ENCODE data around the gene ABHD17B.

Gene ABHD17B

DNA sequence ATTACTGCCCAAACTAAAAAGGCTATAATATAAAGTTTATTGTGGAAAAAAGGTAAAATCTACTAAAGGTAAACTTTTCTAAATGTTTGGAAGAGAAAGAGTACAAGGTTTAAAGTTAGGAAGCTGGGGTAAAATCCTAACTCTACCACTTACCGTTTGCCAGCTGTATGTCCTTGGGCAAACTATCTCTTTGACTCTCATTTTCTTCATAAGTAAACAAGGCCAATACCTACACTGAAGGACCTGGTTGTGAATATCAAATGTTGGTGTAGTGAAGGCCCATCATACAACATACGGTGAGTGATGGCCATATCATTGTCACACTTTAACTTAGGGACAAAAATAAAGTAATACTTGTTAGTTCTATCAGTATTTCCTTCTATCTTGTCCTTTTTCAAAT lies 34.9 kb downstream of the ABHD17B start:
- H3K36me3 ChIP-seq (ENCODE audit: insufficient read depth, insufficient read length, low read length), result peaks cover 23% of the 10 kb centered on the region

DNA sequence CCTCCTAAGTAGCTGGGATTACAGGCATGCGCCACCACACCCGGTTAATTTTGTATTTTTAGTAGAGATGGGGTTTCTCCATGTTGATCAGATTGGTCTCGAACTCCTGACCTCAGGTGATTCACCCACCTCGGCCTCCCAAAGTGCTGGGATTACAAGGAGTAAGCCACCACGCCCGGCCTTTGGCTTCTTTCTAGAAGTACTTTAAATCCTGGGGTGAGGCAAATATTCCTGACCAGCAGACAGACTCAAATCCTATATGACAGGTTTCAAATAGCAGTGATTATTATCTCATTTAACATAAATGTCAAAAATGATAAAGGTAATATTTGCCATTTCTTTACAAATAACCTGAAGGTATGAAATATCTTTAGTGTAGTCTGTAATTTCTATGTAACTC lies 35.6 kb downstream of the ABHD17B start:
- no peak for DNase-seq (ENCODE audit: low read depth, low spot score)
- TF ChIP-seq YY1 (IDR thresholded peaks at IDR 0.05; ENCODE audit: insufficient read depth, insufficient read length), result no peak
- no peak overlapping the region for H3K9ac ChIP-seq (ENCODE audit: insufficient read length, low read depth)
- H3K9me3 ChIP-seq (ENCODE audit: insufficient read depth, low read length), result peaks cover 20% of the 10 kb centered on the region
- no peaks in the 10 kb centered on the region for H3K27me3 ChIP-seq (ENCODE audit: insufficient read depth, insufficient read length)
- H3K36me3 ChIP-seq (ENCODE audit: insufficient read depth, insufficient read length, low read length), result peaks cover 30% of the 10 kb centered on the region
- no peak overlapping the region for H3K4me3 ChIP-seq (ENCODE audit: insufficient read length, low read depth)
- H3K4me1 ChIP-seq (ENCODE audit: insufficient read depth, insufficient read length), result no peaks in the 10 kb centered on the region

More for the DNA sequence above, 34.9 kb downstream of the ABHD17B start:
- Histone ChIP-seq H3K9me3 (ENCODE audit: insufficient read depth, low read length) (peaks cover 22% of the 10 kb centered on the region), H3K4me3 (ENCODE audit: insufficient read length, low read depth) (no peak overlapping the region), H3K27me3 (ENCODE audit: insufficient read depth, insufficient read length) (no peaks in the 10 kb centered on the region), H3K4me1 (ENCODE audit: insufficient read depth, insufficient read length) (no peaks in the 10 kb centered on the region), H3K9ac (ENCODE audit: insufficient read length, low read depth) (no peak overlapping the region)
- no peak for TF ChIP-seq SUZ12 (IDR thresholded peaks at IDR 0.05; ENCODE audit: extremely low read depth, insufficient read depth, insufficient read length)
- TF ChIP-seq YY1 (IDR thresholded peaks at IDR 0.05; ENCODE audit: insufficient read depth, insufficient read length), result no peak
- TF ChIP-seq ZNF274 (IDR thresholded peaks at IDR 0.05; ENCODE audit: low read depth, low read length), result no peak
- no peak for DNase-seq (ENCODE audit: low read depth, low spot score)

DNA sequence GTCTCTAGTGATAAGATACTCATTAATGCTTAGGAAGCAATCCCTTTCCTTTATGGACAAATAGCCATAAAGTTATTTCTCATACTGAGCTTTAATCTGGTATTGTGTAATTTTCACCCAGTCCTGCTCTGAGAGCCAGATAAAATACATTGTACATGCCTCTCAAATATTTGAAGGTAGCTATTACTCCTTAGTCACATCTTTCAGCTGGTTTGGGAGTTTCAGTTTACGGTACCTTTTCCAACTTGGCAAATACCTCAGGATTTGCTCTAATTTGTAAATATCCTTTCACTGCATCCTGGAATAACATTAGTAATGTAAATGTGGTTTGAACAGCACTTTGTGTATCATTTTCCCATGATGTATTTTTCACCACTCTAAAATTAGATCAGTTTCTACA lies 47.4 kb downstream of the ABHD17B start:
- TF ChIP-seq ZNF274 (IDR thresholded peaks at IDR 0.05; ENCODE audit: low read depth, low read length) (no peak), SUZ12 (IDR thresholded peaks at IDR 0.05; ENCODE audit: extremely low read depth, insufficient read depth, insufficient read length) (no peak), YY1 (IDR thresholded peaks at IDR 0.05; ENCODE audit: insufficient read depth, insufficient read length) (no peak)
- no peak overlapping the region for H3K4me3 ChIP-seq (ENCODE audit: insufficient read length, low read depth)
- peaks cover 27% of the 10 kb centered on the region for H3K36me3 ChIP-seq (ENCODE audit: insufficient read depth, insufficient read length, low read length)
- H3K9ac ChIP-seq (ENCODE audit: insufficient read length, low read depth), result no peak overlapping the region
- peaks cover 12% of the 10 kb centered on the region; the same call in 1 of the 2 replicates for H3K9me3 ChIP-seq (ENCODE audit: insufficient read depth, low read length)
- H3K4me1 ChIP-seq (ENCODE audit: insufficient read depth, insufficient read length), result no peaks in the 10 kb centered on the region
- no peaks in the 10 kb centered on the region for H3K27me3 ChIP-seq (ENCODE audit: insufficient read depth, insufficient read length)
- DNase-seq (ENCODE audit: low read depth, low spot score), result no peak

DNA sequence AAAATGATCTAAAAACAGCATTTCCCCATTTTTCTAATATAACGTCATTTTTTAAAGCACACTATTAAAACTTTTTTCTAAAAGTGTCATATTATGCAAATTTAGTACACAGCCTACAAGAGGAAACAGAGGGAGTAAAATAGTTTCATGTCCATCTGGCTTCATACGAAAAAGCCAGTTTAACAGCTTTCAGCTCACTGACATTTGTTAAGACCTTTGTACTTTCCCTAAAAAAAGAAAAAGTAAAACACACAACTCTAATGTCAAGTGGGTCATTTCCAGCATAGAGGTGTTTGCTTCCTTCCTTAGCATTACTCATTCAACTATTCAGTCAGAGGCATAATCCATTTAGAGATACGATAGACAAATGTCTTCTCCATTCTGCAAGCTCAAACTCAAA lies 49.4 kb downstream of the ABHD17B start:
- no peak overlapping the region for H3K4me3 ChIP-seq (ENCODE audit: insufficient read length, low read depth)
- no peaks in the 10 kb centered on the region for H3K4me1 ChIP-seq (ENCODE audit: insufficient read depth, insufficient read length)
- H3K27me3 ChIP-seq (ENCODE audit: insufficient read depth, insufficient read length), result no peaks in the 10 kb centered on the region
- DNase-seq (ENCODE audit: low read depth, low spot score), result no peak
- no peak overlapping the region for H3K9ac ChIP-seq (ENCODE audit: insufficient read length, low read depth)
- TF ChIP-seq ZNF274 (IDR thresholded peaks at IDR 0.05; ENCODE audit: low read depth, low read length) (no peak), YY1 (IDR thresholded peaks at IDR 0.05; ENCODE audit: insufficient read depth, insufficient read length) (no peak), SUZ12 (IDR thresholded peaks at IDR 0.05; ENCODE audit: extremely low read depth, insufficient read depth, insufficient read length) (no peak)
- peaks cover 12% of the 10 kb centered on the region; the same call in 1 of the 2 replicates for H3K9me3 ChIP-seq (ENCODE audit: insufficient read depth, low read length)
- H3K36me3 ChIP-seq (ENCODE audit: insufficient read depth, insufficient read length, low read length), result peaks cover 14% of the 10 kb centered on the region

DNA sequence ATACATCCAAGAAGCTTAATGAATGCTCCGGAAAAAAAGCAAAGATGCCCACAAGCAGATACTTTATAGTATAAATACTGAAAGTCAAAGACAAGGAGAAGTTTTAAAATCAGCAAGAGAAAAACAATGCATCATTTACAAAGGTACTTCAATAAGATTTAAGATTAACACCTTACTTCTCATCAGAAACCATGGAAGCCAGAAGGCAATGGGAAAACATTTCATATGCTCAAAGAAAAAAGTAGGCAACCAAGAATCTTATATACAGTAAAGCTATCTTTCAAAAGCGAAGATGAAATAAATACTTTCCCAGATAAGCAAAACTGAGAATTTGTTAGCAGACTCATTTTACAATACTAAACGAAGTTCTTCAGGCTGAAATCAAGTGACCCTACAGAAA lies 51.1 kb downstream of the ABHD17B start:
- H3K4me3 ChIP-seq (ENCODE audit: insufficient read length, low read depth), result no peak overlapping the region
- H3K4me1 ChIP-seq (ENCODE audit: insufficient read depth, insufficient read length), result no peaks in the 10 kb centered on the region
- H3K27me3 ChIP-seq (ENCODE audit: insufficient read depth, insufficient read length), result no peaks in the 10 kb centered on the region
- no peak for DNase-seq (ENCODE audit: low read depth, low spot score)
- H3K36me3 ChIP-seq (ENCODE audit: insufficient read depth, insufficient read length, low read length), result peaks cover 5% of the 10 kb centered on the region
- TF ChIP-seq SUZ12 (IDR thresholded peaks at IDR 0.05; ENCODE audit: extremely low read depth, insufficient read depth, insufficient read length), result no peak
- no peak for TF ChIP-seq YY1 (IDR thresholded peaks at IDR 0.05; ENCODE audit: insufficient read depth, insufficient read length)
- no peak overlapping the region for H3K9ac ChIP-seq (ENCODE audit: insufficient read length, low read depth)
- peaks cover 12% of the 10 kb centered on the region; the same call in 1 of the 2 replicates for H3K9me3 ChIP-seq (ENCODE audit: insufficient read depth, low read length)

DNA sequence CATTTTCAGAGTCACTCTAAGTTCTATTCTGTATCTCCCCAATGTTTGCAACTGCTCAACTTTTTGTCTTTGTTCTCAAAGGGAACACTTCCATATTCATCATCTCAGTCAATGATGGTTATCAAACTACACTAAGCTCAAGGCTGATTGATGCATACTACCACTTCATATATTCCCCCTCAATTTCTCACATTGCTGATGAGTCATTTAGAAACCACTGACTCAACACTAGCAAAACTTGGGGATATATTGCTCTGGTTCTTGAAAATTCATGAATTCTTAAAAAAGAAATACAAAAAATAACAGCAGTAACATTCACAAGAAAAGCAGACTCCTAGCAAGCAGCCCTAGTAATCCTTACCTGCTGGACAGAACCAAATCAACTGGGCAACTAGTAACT lies 52.2 kb downstream of the ABHD17B start:
- Histone ChIP-seq H3K9ac (ENCODE audit: insufficient read length, low read depth) (no peak overlapping the region), H3K4me1 (ENCODE audit: insufficient read depth, insufficient read length) (no peaks in the 10 kb centered on the region), H3K36me3 (ENCODE audit: insufficient read depth, insufficient read length, low read length) (no peaks in the 10 kb centered on the region), H3K4me3 (ENCODE audit: insufficient read length, low read depth) (no peak overlapping the region), H3K9me3 (ENCODE audit: insufficient read depth, low read length) (peaks cover 12% of the 10 kb centered on the region; the same call in 1 of the 2 replicates), H3K27me3 (ENCODE audit: insufficient read depth, insufficient read length) (no peaks in the 10 kb centered on the region)
- TF ChIP-seq SUZ12 (IDR thresholded peaks at IDR 0.05; ENCODE audit: extremely low read depth, insufficient read depth, insufficient read length) (no peak), ZNF274 (IDR thresholded peaks at IDR 0.05; ENCODE audit: low read depth, low read length) (no peak), YY1 (IDR thresholded peaks at IDR 0.05; ENCODE audit: insufficient read depth, insufficient read length) (no peak)
- DNase-seq (ENCODE audit: low read depth, low spot score), result no peak

DNA sequence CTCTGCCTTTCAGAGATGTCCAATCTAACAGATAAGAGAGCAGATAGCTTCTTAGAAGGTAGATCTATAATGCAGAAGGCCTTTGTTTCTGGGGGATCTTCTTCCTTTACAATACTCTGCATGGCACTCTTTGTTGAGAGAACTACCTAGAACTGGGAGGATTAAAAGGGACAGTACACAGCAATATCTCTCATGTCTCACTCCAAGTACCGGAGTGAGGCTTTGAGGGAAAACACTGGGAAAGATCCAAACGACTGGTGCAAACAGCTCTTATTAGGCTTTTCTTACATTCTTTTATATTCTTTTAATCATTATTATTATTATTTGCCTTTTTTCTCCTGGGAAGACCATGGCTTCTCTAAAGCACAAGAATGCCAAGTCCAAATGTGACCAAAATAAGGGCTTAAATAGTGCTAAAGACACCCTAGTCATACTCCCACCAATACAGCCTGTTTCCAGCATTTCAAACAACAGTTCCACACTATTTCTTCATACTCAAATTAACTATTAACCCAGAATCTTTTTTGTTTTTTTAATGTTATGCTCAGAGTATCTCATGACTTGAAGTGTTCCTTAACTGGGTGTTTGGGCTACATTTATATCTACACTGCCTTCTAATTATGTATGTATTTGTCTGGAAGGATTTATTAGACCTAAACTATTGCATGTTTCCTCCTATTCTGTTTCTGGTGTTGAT lies 52.7 kb downstream of the ABHD17B start:
- no peak overlapping the region for H3K9ac ChIP-seq (ENCODE audit: insufficient read length, low read depth)
- H3K4me1 ChIP-seq (ENCODE audit: insufficient read depth, insufficient read length), result no peaks in the 10 kb centered on the region
- H3K36me3 ChIP-seq (ENCODE audit: insufficient read depth, insufficient read length, low read length), result no peaks in the 10 kb centered on the region
- no peak for TF ChIP-seq SUZ12 (IDR thresholded peaks at IDR 0.05; ENCODE audit: extremely low read depth, insufficient read depth, insufficient read length)
- TF ChIP-seq YY1 (IDR thresholded peaks at IDR 0.05; ENCODE audit: insufficient read depth, insufficient read length), result no peak
- no peak for TF ChIP-seq ZNF274 (IDR thresholded peaks at IDR 0.05; ENCODE audit: low read depth, low read length)
- peaks cover 12% of the 10 kb centered on the region; the same call in 1 of the 2 replicates for H3K9me3 ChIP-seq (ENCODE audit: insufficient read depth, low read length)
- DNase-seq (ENCODE audit: low read depth, low spot score), result no peak
- H3K27me3 ChIP-seq (ENCODE audit: insufficient read depth, insufficient read length), result no peaks in the 10 kb centered on the region
- no peak overlapping the region for H3K4me3 ChIP-seq (ENCODE audit: insufficient read length, low read depth)
